NCI-H510A (cell line): ENCODE data around the gene ASB12.
A peak's percentile ranks its signal among the peaks of the same experiment; 100 is the strongest.
"Not testable (repeated sequence)": the region's sequence is repeated elsewhere in the genome, so short reads cannot be mapped to it uniquely, and the experiment has no call there.

Source experiments
- DNase-seq: peaks from one replicate; lab custom pipeline; 2025; lab: John Stamatoyannopoulos, UW

ASB12 gene

GRCh38 chrX:64230123-64230970 lies at the start of gene ASB12:
Gene ASB12, minus strand, starts transcription at chrX:64230607. Its CDS starts 4,957 bp downstream, at chrX:64225650.
- no peak for DNase-seq

GRCh38 chrX:64265265-64265664 lies 34.9 kb upstream of the ASB12 start:
- no peak for DNase-seq

- DNase-seq: no peak
These were observed 1.3 kb downstream of the ASB12 start for GRCh38 chrX:64229154-64229553.

GRCh38 chrX:64218023-64218422 lies 12.4 kb downstream of the ASB12 start:
- DNase-seq: no peak

- not testable (repeated sequence) for DNase-seq
These were observed 16.4 kb downstream of the ASB12 start for GRCh38 chrX:64213989-64214388.

- no peak for DNase-seq
These were observed 23.7 kb downstream of the ASB12 start for GRCh38 chrX:64206556-64207162.

- peak; percentile 81 for DNase-seq
These were observed 24.5 kb downstream of the ASB12 start for GRCh38 chrX:64205735-64206501.

GRCh38 chrX:64205441-64205734 lies 25.0 kb downstream of the ASB12 start, which contains the start of gene AMER1:
Gene AMER1, minus strand, starts transcription at chrX:64205708. Its CDS starts 12,422 bp downstream, at chrX:64193286.
- no peak for DNase-seq

GRCh38 chrX:64204701-64205440 lies 25.5 kb downstream of the ASB12 start:
- DNase-seq: peak; percentile 7

- no peak for DNase-seq
These were observed 26.2 kb downstream of the ASB12 start for GRCh38 chrX:64204252-64204651.

- DNase-seq: no peak
These were observed 27.5 kb downstream of the ASB12 start for GRCh38 chrX:64202808-64203325.

- DNase-seq: no peak
These were observed 32.4 kb downstream of the ASB12 start for GRCh38 chrX:64198036-64198435.

- DNase-seq: no peak
These were observed 33.8 kb downstream of the ASB12 start for GRCh38 chrX:64196606-64197005.

- no peak for DNase-seq
These were observed 34.5 kb downstream of the ASB12 start for GRCh38 chrX:64195862-64196261.

- no peak for DNase-seq
These were observed 37.7 kb downstream of the ASB12 start for GRCh38 chrX:64192673-64193072.

GRCh38 chrX:64192040-64192439 lies 38.4 kb downstream of the ASB12 start:
- DNase-seq: no peak

- DNase-seq: no peak
These were observed 39.0 kb downstream of the ASB12 start for GRCh38 chrX:64191281-64192010.

GRCh38 chrX:64190136-64190740 lies 40.2 kb downstream of the ASB12 start:
- no peak for DNase-seq

GRCh38 chrX:64188901-64189300 lies 41.5 kb downstream of the ASB12 start:
- DNase-seq: no peak

GRCh38 chrX:64187762-64188150 lies 42.7 kb downstream of the ASB12 start:
- no peak for DNase-seq
